ENCODE measurements around the gene RUNX2. TPM values are rescaled to one million over a fixed set of nuclear protein-coding genes. Genes with fewer than 3 reads are reported as not detected.

The RUNX2 gene
- total and polyA plus RNA-seq, 2 of the 8 experiments (the other 6 are each of a cell fraction or from before 2014, with no cell fraction given): 0.26 to 1.2 TPM

DNA sequence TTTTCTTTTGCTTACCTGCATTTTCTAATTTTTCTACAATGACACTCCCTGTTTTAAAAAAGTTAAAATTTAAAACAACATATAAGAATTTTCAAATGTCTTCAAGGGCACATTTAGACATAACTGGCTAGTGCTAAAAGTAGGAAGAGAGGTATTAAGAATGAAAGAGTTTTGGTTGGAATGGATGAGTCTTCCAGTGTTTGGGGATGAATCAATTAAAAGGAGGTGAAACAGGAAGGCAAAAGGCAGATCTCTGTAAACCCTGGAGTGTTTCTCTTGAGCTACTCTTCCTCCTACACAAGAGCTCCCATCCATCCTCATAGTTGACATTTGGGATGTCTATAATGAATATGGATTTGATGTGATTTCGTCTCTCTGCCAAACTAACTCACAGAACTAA, 288.1 kb downstream of the RUNX2 start:
- 88% methylated on average over 1 of the region's 1 CpG; no CpG with 5 or more reads in 1 of the 2 experiments for WGBS, 2 experiments (ENCODE audit: extremely low coverage in 1 of 2, insufficient coverage in 1 of 2, insufficient read length in 1 of 2, insufficient replicate concordance in 2 of 2, low coverage in 1 of 2, low lambda C conversion rate in 2 of 2, missing lambda C conversion rate in 1 of 2)
- no peak overlapping the region for H3K4me2 ChIP-seq (ENCODE audit: insufficient read depth in 1 of 2, low read depth in 2 of 2, low read length in 2 of 2)
- POLR2A ChIA-PET (ENCODE audit: partially characterized antibody): interaction anchor here (0.6 to 0.7 kb wide), 2 partner anchors 38 to 101 kb away, joined by 3 read pairs; no protein-coding TSS in a partner anchor
- TF ChIP-seq RAD21 (IDR thresholded peaks at IDR 0.05 in 1 of 2, conservative IDR thresholded peaks at IDR 0.05 in 1 of 2; ENCODE audit: low read depth in 2 of 2, low read length in 2 of 2) (no peak), TAF7 (optimal IDR thresholded peaks at IDR 0.05; ENCODE audit: borderline replicate concordance, low read depth, low read length) (no peak), CHD1 (IDR thresholded peaks at IDR 0.05; ENCODE audit: low read depth, low read length) (no peak), RFX5 (IDR thresholded peaks at IDR 0.05; ENCODE audit: borderline replicate concordance, low read depth, low read length) (no peak), PHF8 (conservative IDR thresholded peaks at IDR 0.05; ENCODE audit: low read depth, low read length) (no peak), RNF2 (IDR thresholded peaks at IDR 0.05; ENCODE audit: borderline replicate concordance, low read depth, low read length, missing control alignments, poor library complexity, severe bottlenecking) (no peak), CBX5 (IDR thresholded peaks at IDR 0.05; ENCODE audit: low read depth, low read length) (no peak), SUZ12 (IDR thresholded peaks at IDR 0.05; ENCODE audit: low read length) (no peak), GABPA (IDR thresholded peaks at IDR 0.05; ENCODE audit: borderline replicate concordance, insufficient read depth, low read length) (no peak), KDM1A (IDR thresholded peaks at IDR 0.05; ENCODE audit: borderline replicate concordance, low read length) (no peak), ASH2L (IDR thresholded peaks at IDR 0.05; ENCODE audit: low read length) (no peak), SIRT6 (IDR thresholded peaks at IDR 0.05; ENCODE audit: low read length) (no peak), HDAC2 (IDR thresholded peaks at IDR 0.05; ENCODE audit: borderline replicate concordance in 1 of 2, low read depth in 2 of 2, low read length in 2 of 2) (no peak)

More for the DNA sequence above, 288.1 kb downstream of the RUNX2 start:
- Histone ChIP-seq H4K91ac (replicated peaks; ENCODE audit: insufficient read length, low read length) (no peak overlapping the region), H3K9me3 (ENCODE audit: insufficient read depth in 2 of 2, low read depth in 1 of 2, low read length in 1 of 2) (no peaks in the 10 kb centered on the region), H3K79me2 (ENCODE audit: control insufficient read depth in 1 of 2, insufficient read depth in 2 of 2, low read length in 2 of 2) (no peaks in the 10 kb centered on the region), H3K79me1 (ENCODE audit: low read depth, low read length) (no peaks in the 10 kb centered on the region), H3K4me3 (ENCODE audit: extremely low read depth in 1 of 4, insufficient read depth in 2 of 4, low read depth in 3 of 4, low read length in 4 of 4) (no peak overlapping the region), H2BK120ac (replicated peaks; ENCODE audit: low read depth, low read length) (no peak overlapping the region), H3K27me3 (replicated peaks in 1 of 4; ENCODE audit: control insufficient read depth in 3 of 4, extremely low read depth in 1 of 4, insufficient read depth in 3 of 4, low read length in 3 of 4) (no peaks in the 10 kb centered on the region; a peak in 1 of 7 replicates), H2BK12ac (ENCODE audit: low read depth, low read length) (no peak overlapping the region), H2BK5ac (ENCODE audit: low read depth, low read length) (no peak overlapping the region), H3K4ac (replicated peaks; ENCODE audit: insufficient read length, low read depth, low read length) (no peak overlapping the region), H4K20me1 (replicated peaks in 1 of 2; ENCODE audit: control insufficient read depth in 1 of 2, insufficient read depth in 2 of 2, low read length in 2 of 2) (no peaks in the 10 kb centered on the region), H3K18ac (ENCODE audit: extremely low read depth, low read length) (no peak overlapping the region), H3K36me3 (ENCODE audit: control insufficient read depth in 2 of 4, insufficient read depth in 4 of 4, low read length in 3 of 4) (no peaks in the 10 kb centered on the region), H3K4me1 (replicated peaks in 1 of 4; ENCODE audit: control insufficient read depth in 3 of 4, insufficient read depth in 4 of 4, low read length in 3 of 4) (no peaks in the 10 kb centered on the region), H3K9ac (replicated peaks in 1 of 4; ENCODE audit: extremely low read depth in 1 of 4, low read depth in 3 of 4, low read length in 3 of 4) (no peak overlapping the region), H3K23ac (ENCODE audit: insufficient read length) (no peak overlapping the region), H2AK5ac (ENCODE audit: low read depth, low read length) (no peak overlapping the region), H4K8ac (ENCODE audit: extremely low read depth, insufficient read depth, low read length) (no peak overlapping the region), H3K23me2 (ENCODE audit: low read depth, low read length) (no peaks in the 10 kb centered on the region), H3K14ac (ENCODE audit: insufficient read length) (no peak overlapping the region), H4K5ac (ENCODE audit: insufficient read length, low read depth, low read length) (no peak overlapping the region), H2BK15ac (ENCODE audit: low read length) (no peak overlapping the region), H2AFZ (ENCODE audit: low read length) (no peak overlapping the region), H3K27ac (ENCODE audit: low read depth, low read length) (no peak overlapping the region), H3K56ac (replicated peaks; ENCODE audit: insufficient read length, low read depth, low read length) (no peak overlapping the region), H2BK20ac (ENCODE audit: low read length) (no peak overlapping the region)
- DNase-seq (ENCODE audit: low read depth in 1 of 2, low spot score in 2 of 2) (no peak), FAIRE-seq (no peak)
- CTCF ChIA-PET (ENCODE audit: partially characterized antibody): interaction anchor here (0.6 to 1.3 kb wide), 2 partner anchors 12 to 616 kb away, joined by 3 read pairs; no protein-coding TSS in a partner anchor

Data from H1 (cell line).